ENCODE results near the gene RABGAP1L. TPM values are rescaled to one million over a fixed set of nuclear protein-coding genes. Genes with fewer than 3 reads are reported as not detected.

Gene RABGAP1L
- total RNA-seq, 2 experiments from 2014 or later = 59.8 to 67.6 TPM

DNA sequence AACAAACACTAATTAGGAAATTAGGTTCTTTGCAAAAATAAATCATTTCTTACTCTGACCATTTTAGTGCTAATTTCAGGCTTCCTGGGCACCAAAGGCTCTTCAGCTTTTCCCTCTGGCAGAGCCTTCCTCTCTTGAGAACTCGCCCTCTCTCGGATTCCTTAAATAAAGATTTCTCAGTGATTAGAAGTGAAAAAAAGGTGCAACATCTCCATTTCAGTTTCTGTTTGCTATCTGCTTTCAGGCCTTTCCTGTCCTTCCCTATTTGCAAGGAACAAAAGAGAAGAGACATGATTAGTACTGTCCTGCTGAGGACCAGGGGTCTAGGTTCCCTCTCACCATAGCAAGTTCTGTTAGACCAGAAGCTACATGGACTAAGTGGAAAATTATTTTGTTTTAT is 812.6 kb downstream of the RABGAP1L start:
- TF ChIP-seq CTCF (IDR thresholded peaks at IDR 0.05) = no peak
- DNase-seq (peak in 1 of 14 experiments; percentile 28), ATAC-seq (ENCODE audit: poor library complexity) (no peak)
- intact Hi-C loops (cut with DNase I, micrococcal nuclease) = no loop called here
- Mint-ChIP-seq H3K27ac (peak overlapping the region; percentile 50), H3K36me3 (ENCODE audit: low read depth) (peaks cover 46% of the 10 kb centered on the region), H3K4me1 (ENCODE audit: low read depth) (peaks cover 59% of the 10 kb centered on the region), H3K9me3 (no peaks in the 10 kb centered on the region), H3K27me3 (no peaks in the 10 kb centered on the region), H3K4me3 (no peak overlapping the region)
- ChIA-PET POLR2A (interaction anchor here (0.8 to 10.4 kb wide), 2 partner anchors 18 to 27 kb away, joined by 3 to 338 read pairs; partner anchors contain the start of gene CACYBP), CTCF (no interaction called here)
- Histone ChIP-seq H3K9me3 (ENCODE audit: control insufficient read depth in 1 of 2, insufficient read depth in 1 of 2, low read length in 2 of 2) (no peaks in the 10 kb centered on the region), H3K27me3 (ENCODE audit: control insufficient read depth in 1 of 2, insufficient read depth in 2 of 2, low read length in 2 of 2) (no peaks in the 10 kb centered on the region), H3K36me3 (ENCODE audit: insufficient read depth, low read length) (peaks cover 32% of the 10 kb centered on the region), H3K27ac (ENCODE audit: low read depth in 1 of 2, low read length in 2 of 2) (no peak overlapping the region), H3K4me3 (ENCODE audit: low read length) (no peak overlapping the region), H3K4me1 (ENCODE audit: insufficient read depth, low read length) (peaks cover 45% of the 10 kb centered on the region)

- H3K4me3 ChIP-seq (ENCODE audit: low read length) = no peak overlapping the region
- TF ChIP-seq CTCF (IDR thresholded peaks at IDR 0.05) = no peak
- intact Hi-C loops (cut with DNase I, micrococcal nuclease) = loop anchor here in 1 of 2 experiments (5.0 kb wide), 1 partner anchor 37 kb away; no protein-coding TSS in a partner anchor
- ATAC-seq (ENCODE audit: poor library complexity) (no peak), DNase-seq (no peak)
- Mint-ChIP-seq H3K4me3 (no peak overlapping the region), H3K9me3 (no peaks in the 10 kb centered on the region), H3K27ac (peak overlapping the region; percentile 22), H3K27me3 (no peaks in the 10 kb centered on the region), H3K4me1 (ENCODE audit: low read depth) (peaks cover 46% of the 10 kb centered on the region), H3K36me3 (ENCODE audit: low read depth) (peaks cover 67% of the 10 kb centered on the region)
- H3K4me1 ChIP-seq (ENCODE audit: insufficient read depth, low read length) = peaks cover 25% of the 10 kb centered on the region
- H3K27me3 ChIP-seq (ENCODE audit: control insufficient read depth in 1 of 2, insufficient read depth in 2 of 2, low read length in 2 of 2) = no peaks in the 10 kb centered on the region
- no peak overlapping the region for H3K27ac ChIP-seq (ENCODE audit: low read depth in 1 of 2, low read length in 2 of 2)
- POLR2A ChIA-PET = interaction anchor here (0.6 to 1.7 kb wide), 2 partner anchors 14 to 24 kb away, joined by 4 to 7 read pairs; no protein-coding TSS in a partner anchor
- H3K9me3 ChIP-seq (ENCODE audit: control insufficient read depth in 1 of 2, insufficient read depth in 1 of 2, low read length in 2 of 2) = no peaks in the 10 kb centered on the region
- CTCF ChIA-PET = interaction anchor here (0.5 to 0.6 kb wide), 2 partner anchors 28 to 38 kb away, joined by 3 read pairs; no protein-coding TSS in a partner anchor
- peaks cover 53% of the 10 kb centered on the region for H3K36me3 ChIP-seq (ENCODE audit: insufficient read depth, low read length)
Observed at GRCh38 chr1:174974711-174975119, 815.4 kb downstream of the RABGAP1L start.

DNA sequence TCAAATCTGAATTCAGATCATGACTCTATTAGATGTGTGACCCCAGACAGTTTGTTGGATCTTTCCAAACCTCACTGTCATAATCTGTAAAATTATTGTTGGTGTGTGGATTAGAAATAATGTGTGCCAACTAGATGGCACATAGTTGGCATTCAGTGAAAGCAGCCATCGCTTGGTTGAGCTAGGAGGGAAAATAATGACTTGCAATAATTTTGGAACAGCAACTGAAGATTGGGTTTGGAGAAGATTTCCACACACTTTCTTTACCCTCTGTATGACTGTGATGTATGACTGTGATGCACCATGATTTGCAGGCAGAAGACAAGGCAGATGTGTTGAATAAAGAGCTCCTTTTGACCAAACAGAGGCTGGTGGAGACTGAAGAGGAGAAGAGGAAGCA is 816.4 kb downstream of the RABGAP1L start:
- intact Hi-C loops (cut with DNase I, micrococcal nuclease) = loop anchor here in 1 of 2 experiments (5.0 kb wide), 1 partner anchor 38 kb away; no protein-coding TSS in a partner anchor
- Mint-ChIP-seq H3K4me1 (ENCODE audit: low read depth) (peaks cover 45% of the 10 kb centered on the region), H3K27ac (peak overlapping the region; percentile 22), H3K9me3 (no peaks in the 10 kb centered on the region), H3K36me3 (ENCODE audit: low read depth) (peaks cover 76% of the 10 kb centered on the region), H3K4me3 (no peak overlapping the region), H3K27me3 (no peaks in the 10 kb centered on the region)
- ATAC-seq (ENCODE audit: poor library complexity) (no peak), DNase-seq (no peak)
- Histone ChIP-seq H3K9me3 (ENCODE audit: control insufficient read depth in 1 of 2, insufficient read depth in 1 of 2, low read length in 2 of 2) (no peaks in the 10 kb centered on the region), H3K27ac (ENCODE audit: low read depth in 1 of 2, low read length in 2 of 2) (no peak overlapping the region), H3K36me3 (ENCODE audit: insufficient read depth, low read length) (peaks cover 60% of the 10 kb centered on the region), H3K4me1 (ENCODE audit: insufficient read depth, low read length) (peaks cover 21% of the 10 kb centered on the region), H3K27me3 (ENCODE audit: control insufficient read depth in 1 of 2, insufficient read depth in 2 of 2, low read length in 2 of 2) (no peaks in the 10 kb centered on the region), H3K4me3 (ENCODE audit: low read length) (no peak overlapping the region)
- ChIA-PET POLR2A (interaction anchor here (1.5 to 2.0 kb wide), 3 partner anchors 10 to 23 kb away, joined by 6 to 10 read pairs (median 7); no protein-coding TSS in a partner anchor), CTCF (no interaction called here)
- no peak for TF ChIP-seq CTCF (IDR thresholded peaks at IDR 0.05)

All from CD4-positive, alpha-beta T cell (primary cell).